ENCODE results near the gene GLIS1. TPM values are rescaled to one million over a fixed set of nuclear protein-coding genes. Genes with fewer than 3 reads are reported as not detected.
A peak's percentile ranks its signal among the peaks of the same experiment; 100 is the strongest.

Gene GLIS1
- total RNA-seq, 4 donors from 2014 or later, result not detected

DNA sequence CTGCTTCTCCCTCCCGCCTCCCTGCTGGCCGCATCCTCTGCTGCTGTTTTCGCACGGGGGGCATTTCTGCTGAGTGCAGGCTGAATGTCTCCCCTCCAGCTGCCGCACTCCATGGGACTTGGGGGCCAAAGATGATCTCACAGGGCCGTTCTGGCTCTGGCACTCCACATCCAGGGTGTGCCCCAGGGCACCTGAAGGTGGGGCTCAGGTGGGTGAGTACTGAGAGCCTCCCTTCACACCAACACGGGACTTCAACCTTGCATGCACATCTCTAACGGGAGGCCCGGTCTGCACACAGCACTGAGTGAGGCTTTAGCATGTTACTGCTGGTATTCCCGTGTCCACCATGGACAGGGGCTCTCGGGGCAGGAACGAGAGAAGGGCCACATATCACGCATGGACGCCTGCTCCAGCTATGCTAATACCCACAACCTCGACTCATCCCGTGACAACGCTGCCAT is 190.9 kb downstream of the GLIS1 start:
- Histone ChIP-seq H3K4me1 (peaks cover 7% of the 10 kb centered on the region in 2 donors), H3K4me3 (no peak overlapping the region), H3K27ac (no peak overlapping the region), H3K27me3 (no peaks in the 10 kb centered on the region), H3K9me3 (no peaks in the 10 kb centered on the region), H3K36me3 (no peaks in the 10 kb centered on the region)
- no peak for TF ChIP-seq POLR2A (IDR thresholded peaks at IDR 0.05)
- TF ChIP-seq, protein P1, sequence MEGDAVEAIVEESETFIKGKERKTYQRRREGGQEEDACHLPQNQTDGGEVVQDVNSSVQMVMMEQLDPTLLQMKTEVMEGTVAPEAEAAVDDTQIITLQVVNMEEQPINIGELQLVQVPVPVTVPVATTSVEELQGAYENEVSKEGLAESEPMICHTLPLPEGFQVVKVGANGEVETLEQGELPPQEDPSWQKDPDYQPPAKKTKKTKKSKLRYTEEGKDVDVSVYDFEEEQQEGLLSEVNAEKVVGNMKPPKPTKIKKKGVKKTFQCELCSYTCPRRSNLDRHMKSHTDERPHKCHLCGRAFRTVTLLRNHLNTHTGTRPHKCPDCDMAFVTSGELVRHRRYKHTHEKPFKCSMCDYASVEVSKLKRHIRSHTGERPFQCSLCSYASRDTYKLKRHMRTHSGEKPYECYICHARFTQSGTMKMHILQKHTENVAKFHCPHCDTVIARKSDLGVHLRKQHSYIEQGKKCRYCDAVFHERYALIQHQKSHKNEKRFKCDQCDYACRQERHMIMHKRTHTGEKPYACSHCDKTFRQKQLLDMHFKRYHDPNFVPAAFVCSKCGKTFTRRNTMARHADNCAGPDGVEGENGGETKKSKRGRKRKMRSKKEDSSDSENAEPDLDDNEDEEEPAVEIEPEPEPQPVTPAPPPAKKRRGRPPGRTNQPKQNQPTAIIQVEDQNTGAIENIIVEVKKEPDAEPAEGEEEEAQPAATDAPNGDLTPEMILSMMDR (IDR thresholded peaks at IDR 0.05 in 4 of 5, conservative IDR thresholded peaks at IDR 0.05 in 1 of 5), result no peak
- no peak for ATAC-seq
- peak in 1 of 2 donors; percentile 8 for DNase-seq
- in situ Hi-C loops (cut with MboI; ENCODE audit: low sequenced_read_pairs in 4 of 4) (no loop called here), intact Hi-C loops (cut with DNase I; ENCODE audit: low total_unique reads) (no loop called here)

DNA sequence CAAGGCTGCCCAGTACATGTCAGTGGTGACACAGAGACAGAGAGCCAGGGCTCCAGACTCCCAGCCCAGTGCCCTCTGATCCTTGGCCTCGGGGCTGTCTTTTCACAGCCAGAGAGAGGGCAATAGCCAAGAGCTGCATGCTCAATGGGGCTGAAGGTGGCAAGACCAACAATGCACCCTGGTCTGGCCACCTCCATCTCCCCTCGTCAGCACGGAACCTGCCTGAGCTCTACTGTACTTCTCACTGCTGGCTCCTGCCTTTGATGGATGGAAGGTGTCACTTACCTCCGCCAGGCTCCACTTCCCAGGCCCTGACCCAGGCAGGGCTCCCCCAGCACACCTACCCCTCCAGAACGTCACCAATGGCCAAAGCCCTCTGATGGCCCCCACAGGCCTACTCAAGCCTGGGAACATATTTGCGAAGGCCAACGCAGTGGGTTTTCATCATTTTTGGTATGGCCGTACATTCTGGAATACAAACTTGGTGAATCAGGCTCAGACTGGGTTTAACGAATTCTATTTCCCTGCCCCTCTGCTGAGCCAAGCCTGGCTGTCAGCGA is 191.7 kb downstream of the GLIS1 start:
- H3K9me3 ChIP-seq, result no peaks in the 10 kb centered on the region
- no peaks in the 10 kb centered on the region for H3K36me3 ChIP-seq
- DNase-seq (peak in 1 of 2 donors; percentile 6), ATAC-seq (no peak)
- no peak overlapping the region for H3K27ac ChIP-seq
- no peaks in the 10 kb centered on the region for H3K27me3 ChIP-seq
- in situ Hi-C loops (cut with MboI; ENCODE audit: low sequenced_read_pairs in 4 of 4) (no loop called here), intact Hi-C loops (cut with DNase I; ENCODE audit: low total_unique reads) (no loop called here)
- peaks cover 12 to 14% of the 10 kb centered on the region in 2 donors for H3K4me1 ChIP-seq
- H3K4me3 ChIP-seq, result no peak overlapping the region
- TF ChIP-seq, protein P1 (IDR thresholded peaks at IDR 0.05 in 4 of 5, conservative IDR thresholded peaks at IDR 0.05 in 1 of 5), result no peak
- no peak for TF ChIP-seq POLR2A (IDR thresholded peaks at IDR 0.05)

DNA sequence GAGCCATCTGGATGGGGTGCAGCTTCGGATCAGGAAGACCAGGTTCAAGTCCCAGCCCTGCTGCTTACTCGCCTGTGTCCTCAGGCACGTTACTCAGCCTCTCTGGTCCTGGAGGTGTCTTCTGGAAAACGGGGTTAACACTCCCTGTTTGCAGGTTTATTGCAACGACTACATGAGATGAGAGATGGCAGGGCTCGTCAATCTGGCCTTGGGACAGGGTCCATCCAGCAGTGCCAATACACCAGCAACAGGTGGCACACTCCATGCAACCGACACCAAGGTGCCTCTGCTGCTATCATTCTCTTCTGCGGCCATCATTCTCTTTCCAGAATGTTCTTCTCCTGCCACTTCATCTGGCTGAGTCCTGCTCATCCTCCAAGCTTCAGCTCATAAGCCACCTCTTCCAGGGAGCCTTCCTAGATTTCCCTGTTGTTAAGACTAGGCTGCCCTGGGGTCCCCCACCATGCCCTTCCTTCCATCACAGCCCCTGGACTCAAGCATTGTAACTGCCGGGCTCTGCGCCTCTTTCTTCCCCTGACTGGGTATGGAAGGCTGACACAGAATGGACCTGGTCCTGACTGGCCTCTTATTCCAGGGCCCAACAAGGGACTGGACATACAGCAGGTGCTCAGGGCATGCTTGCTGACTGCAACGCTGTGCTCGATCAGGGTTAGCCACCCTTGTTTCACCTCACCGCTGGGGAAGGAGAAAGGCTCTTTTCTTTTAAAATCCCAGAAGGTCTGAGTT is 192.4 kb downstream of the GLIS1 start:
- DNase-seq, result no peak
- TF ChIP-seq, protein P1 (IDR thresholded peaks at IDR 0.05 in 4 of 5, conservative IDR thresholded peaks at IDR 0.05 in 1 of 5), result no peak
- peak in 1 of 2 donors; percentile 8 for ATAC-seq
- no peaks in the 10 kb centered on the region for H3K36me3 ChIP-seq
- in situ Hi-C loops (cut with MboI; ENCODE audit: low sequenced_read_pairs in 4 of 4) (no loop called here), intact Hi-C loops (cut with DNase I; ENCODE audit: low total_unique reads) (no loop called here)
- no peaks in the 10 kb centered on the region for H3K9me3 ChIP-seq
- H3K27ac ChIP-seq, result peak overlapping the region in 3 of 4 donors; percentile 51 to 74 (median 69)
- H3K4me3 ChIP-seq, result no peak overlapping the region
- no peaks in the 10 kb centered on the region for H3K27me3 ChIP-seq
- H3K4me1 ChIP-seq, result peaks cover 17 to 21% of the 10 kb centered on the region in 2 donors

DNA sequence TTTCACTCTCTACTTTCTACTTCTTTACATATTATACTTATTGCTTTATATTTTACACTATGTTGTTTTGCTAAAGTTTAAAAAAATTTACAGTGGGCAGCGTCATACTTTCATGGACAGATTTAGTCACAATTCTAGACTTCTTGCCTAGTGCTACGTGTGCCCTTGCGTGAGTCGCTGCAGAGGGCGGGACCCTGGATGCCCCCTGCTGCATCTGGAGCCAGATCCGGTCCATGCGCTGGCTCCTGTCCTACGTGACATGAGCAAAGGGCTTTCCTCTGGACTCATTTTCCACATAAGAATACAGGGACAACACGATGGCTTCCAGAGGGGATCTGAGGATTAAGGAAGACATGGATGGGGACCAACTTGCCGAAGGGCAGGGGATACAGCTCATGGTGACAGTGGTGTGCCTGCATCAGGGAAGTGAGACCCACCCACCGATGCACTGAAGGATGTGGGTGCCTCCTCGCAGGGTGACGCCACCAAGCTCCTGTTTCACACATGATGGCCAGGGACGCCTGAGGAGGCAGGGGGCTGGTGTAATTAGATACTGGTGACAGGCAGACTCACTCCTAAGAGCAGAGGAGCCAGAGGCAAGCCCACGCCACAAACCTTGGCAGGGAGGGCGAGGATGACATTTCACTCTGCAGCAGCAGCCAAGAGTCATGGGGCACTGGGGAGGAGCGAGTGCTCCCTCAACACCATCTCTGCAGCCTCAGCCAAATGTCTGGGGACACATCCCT is 193.1 kb downstream of the GLIS1 start:
- peak; percentile 87 to 95 for DNase-seq
- Histone ChIP-seq H3K4me1 (peaks cover 17 to 23% of the 10 kb centered on the region in 2 donors), H3K36me3 (no peaks in the 10 kb centered on the region), H3K27ac (peak overlapping the region in 3 of 4 donors; percentile 68 to 74 (median 69)), H3K9me3 (no peaks in the 10 kb centered on the region), H3K27me3 (no peaks in the 10 kb centered on the region), H3K4me3 (no peak overlapping the region)
- intact Hi-C loops (cut with DNase I; ENCODE audit: low total_unique reads) (no loop called here), in situ Hi-C loops (cut with MboI; ENCODE audit: low sequenced_read_pairs in 4 of 4) (no loop called here)
- TF ChIP-seq, protein P1 (IDR thresholded peaks at IDR 0.05 in 4 of 5, conservative IDR thresholded peaks at IDR 0.05 in 1 of 5), result no peak
- no peak for TF ChIP-seq POLR2A (IDR thresholded peaks at IDR 0.05)
- ATAC-seq, result peak; percentile 86 to 88
